GM23248 (cell line): ENCODE measurements around the gene CNGA1. TPM values are rescaled to one million over a fixed set of nuclear protein-coding genes. Genes with fewer than 3 reads are reported as not detected.

Experiments
- DNase-seq: peaks from one replicate; pipeline ENCODE4 v3.0.0-alpha.2; 2015
- H2AFZ ChIP-seq: fragments of 200-600 bp; sonication (generic); 2 replicates; pipeline ENCODE4 v1.6.1; 2016; ENCODE audit warnings: antibody characterized with exemption
- H3F3A ChIP-seq: fragments of 200-600 bp; sonication (generic); 2 replicates; pipeline ENCODE4 v1.6.1; 2016; ENCODE audit warnings: mild to moderate bottlenecking, antibody characterized with exemption, mixed run types; ENCODE audit not compliant: insufficient read depth
- H3K27ac ChIP-seq: fragments of 200-600 bp; sonication (generic); 2 replicates; pipeline ENCODE4 v1.5.1; 2016; ENCODE audit warnings: mild to moderate bottlenecking
- H3K27me3 ChIP-seq: fragments of 200-600 bp; sonication (generic); replicated peaks from 2 replicates; pipeline ENCODE4 v1.6.1; 2016; ENCODE audit warnings: mild to moderate bottlenecking; ENCODE audit not compliant: insufficient read depth
- H3K36me3 ChIP-seq: fragments of 200-600 bp; sonication (generic); 2 replicates; pipeline ENCODE4 v1.6.1; 2016; ENCODE audit warnings: low read depth, mild to moderate bottlenecking
- H3K4me1 ChIP-seq: fragments of 200-600 bp; sonication (generic); 2 replicates; pipeline ENCODE4 v1.6.1; 2016; ENCODE audit warnings: mild to moderate bottlenecking; ENCODE audit not compliant: insufficient read depth
- H3K4me2 ChIP-seq: fragments of 200-600 bp; sonication (generic); one replicate; pipeline ENCODE4 v1.6.1; 2016; ENCODE audit warnings: mild to moderate bottlenecking; ENCODE audit not compliant: unreplicated experiment
- H3K4me3 ChIP-seq: fragments of 200-600 bp; sonication (generic); 2 replicates; pipeline ENCODE4 v1.5.1; 2016; ENCODE audit warnings: mild to moderate bottlenecking
- H3K79me2 ChIP-seq: fragments of 200-600 bp; sonication (generic); 2 replicates; pipeline ENCODE4 v1.6.1; 2016; ENCODE audit warnings: mild to moderate bottlenecking; ENCODE audit not compliant: insufficient read depth
- H3K9ac ChIP-seq: fragments of 200-600 bp; sonication (generic); 2 replicates; pipeline ENCODE4 v1.6.1; 2016; ENCODE audit warnings: mild to moderate bottlenecking
- H3K9me2 ChIP-seq: fragments of 200-600 bp; sonication (generic); 2 replicates; pipeline ENCODE4 v1.6.1; 2016; ENCODE audit warnings: mixed run types, mild to moderate bottlenecking, moderate library complexity; ENCODE audit not compliant: insufficient read depth
- H3K9me3 ChIP-seq: fragments of 200-600 bp; sonication (generic); one replicate; pipeline ENCODE4 v1.6.1; 2017; ENCODE audit warnings: low read depth
- H4K20me1 ChIP-seq: fragments of 200-600 bp; sonication (generic); 2 replicates; pipeline ENCODE4 v1.6.0; 2016; ENCODE audit not compliant: insufficient read depth
- EZH2 ChIP-seq: fragments of 200-600 bp; sonication (generic); IDR thresholded peaks from 2 replicates; pipeline ENCODE4 v1.6.1; 2018; ENCODE audit warnings: antibody characterized with exemption, mild to moderate bottlenecking; ENCODE audit not compliant: insufficient read depth, poor library complexity, severe bottlenecking
- EZH2phosphoT487 ChIP-seq: fragments of 200-600 bp; sonication (generic); IDR thresholded peaks from 2 replicates; pipeline ENCODE4 v1.6.1; 2018; ENCODE audit warnings: antibody characterized with exemption, moderate library complexity, mild to moderate bottlenecking, low read depth; ENCODE audit not compliant: insufficient read depth
- WGBS, 2 experiments: methylation state at CpG; one replicate each; pipeline ENCODE4 v1.1.6; 2015 to 2017; ENCODE audit warnings: low lambda C conversion rate in 2 of 2, low coverage in 1 of 2; ENCODE audit errors: missing lambda C conversion rate in 2 of 2; 5-methylcytosine and 5-hydroxymethylcytosine counted together
- in situ Hi-C: fragments of 300-500 bp; cut with MboI; formaldehyde crosslinking; loops from 2 replicates; pipeline ENCODE4 v1.15.0; 2020
- polyA plus RNA-seq: library from polyadenylated mRNA; unstranded; fragments of >200 nt; fragmentation: Nextera tagmentation; extraction: Ambion mirVana; gene quantifications from 2 replicates; pipeline ENCODE4 v1.2.1, GENCODE V29; 2016
- total RNA-seq: library from RNA; depleted of rRNA; stranded (reverse); fragments of >200 nt; shearing (Covaris generic); gene quantifications from 2 replicates; pipeline ENCODE4 v1.2.3, GENCODE V29; 2014

The CNGA1 gene
- total and polyA plus RNA-seq, 2 experiments from 2014 or later: not detected

- H3K36me3 ChIP-seq: no peaks in the 10 kb centered on the region
- 0 out of 2 replicates have a peak, but pooled peaks cover 3% of the 10 kb centered on the region for H3K27me3 ChIP-seq
- H3K4me2 ChIP-seq: no peak overlapping the region
- in situ Hi-C loops: no loop called here
- no peaks in the 10 kb centered on the region for H3F3A ChIP-seq
- TF ChIP-seq EZH2phosphoT487 (no peak), EZH2 (no peak)
- no peak overlapping the region for H2AFZ ChIP-seq
- no peaks in the 10 kb centered on the region for H3K9me3 ChIP-seq
- no peak overlapping the region for H3K27ac ChIP-seq
- no peaks in the 10 kb centered on the region for H4K20me1 ChIP-seq
- DNase-seq: no peak
- no peak overlapping the region for H3K9ac ChIP-seq
- 65 to 69% methylated on average over 5 of the region's 5 CpGs for WGBS, 2 experiments
- no peak overlapping the region for H3K4me3 ChIP-seq
- H3K9me2 ChIP-seq: no peaks in the 10 kb centered on the region
- no peaks in the 10 kb centered on the region for H3K79me2 ChIP-seq
- H3K4me1 ChIP-seq: no peaks in the 10 kb centered on the region
Observed at GRCh38 chr4:47990145-47990544, 26.3 kb downstream of the CNGA1 start.

GRCh38 chr4:47974566-47974965 lies 41.9 kb downstream of the CNGA1 start:
- no peak overlapping the region for H3K4me2 ChIP-seq
- WGBS, 2 experiments: 10 to 12% methylated on average over 3 of the region's 3 CpGs
- H3K79me2 ChIP-seq: no peaks in the 10 kb centered on the region
- no peaks in the 10 kb centered on the region for H4K20me1 ChIP-seq
- H3K36me3 ChIP-seq: no peaks in the 10 kb centered on the region
- H3K9me3 ChIP-seq: no peaks in the 10 kb centered on the region
- no peak overlapping the region for H3K27ac ChIP-seq
- H3F3A ChIP-seq: no peaks in the 10 kb centered on the region
- no peak for DNase-seq
- no peaks in the 10 kb centered on the region for H3K9me2 ChIP-seq
- H3K9ac ChIP-seq: no peak overlapping the region
- in situ Hi-C loops: no loop called here
- no peaks in the 10 kb centered on the region for H3K27me3 ChIP-seq
- no peak for TF ChIP-seq EZH2
- no peak for TF ChIP-seq EZH2phosphoT487
- H3K4me1 ChIP-seq: no peaks in the 10 kb centered on the region
- no peak overlapping the region for H2AFZ ChIP-seq
- H3K4me3 ChIP-seq: no peak overlapping the region

GRCh38 chr4:47972721-47973120 lies 43.8 kb downstream of the CNGA1 start:
- DNase-seq: no peak
- Histone ChIP-seq H3K27ac (no peak overlapping the region), H3K9ac (no peak overlapping the region), H4K20me1 (no peaks in the 10 kb centered on the region), H3K9me3 (no peaks in the 10 kb centered on the region), H3K4me2 (no peak overlapping the region), H3K27me3 (no peaks in the 10 kb centered on the region), H3F3A (no peaks in the 10 kb centered on the region), H3K9me2 (no peaks in the 10 kb centered on the region), H2AFZ (no peak overlapping the region), H3K36me3 (no peaks in the 10 kb centered on the region), H3K79me2 (no peaks in the 10 kb centered on the region), H3K4me1 (no peaks in the 10 kb centered on the region), H3K4me3 (no peak overlapping the region)
- TF ChIP-seq EZH2 (no peak), EZH2phosphoT487 (no peak)
- in situ Hi-C loops: no loop called here
- WGBS, 2 experiments: 61 to 82% methylated on average over 1 of the region's 1 CpG

- no peak overlapping the region for H3K27ac ChIP-seq
- H3K27me3 ChIP-seq: no peaks in the 10 kb centered on the region
- H3F3A ChIP-seq: no peaks in the 10 kb centered on the region
- H2AFZ ChIP-seq: no peak overlapping the region
- H3K9me3 ChIP-seq: no peaks in the 10 kb centered on the region
- H4K20me1 ChIP-seq: no peaks in the 10 kb centered on the region
- H3K36me3 ChIP-seq: no peaks in the 10 kb centered on the region
- H3K4me2 ChIP-seq: no peak overlapping the region
- no peak overlapping the region for H3K4me3 ChIP-seq
- no peaks in the 10 kb centered on the region for H3K4me1 ChIP-seq
- DNase-seq: no peak
- WGBS, 2 experiments: 66 to 70% methylated on average over 1 of the region's 1 CpG
- H3K9ac ChIP-seq: no peak overlapping the region
- no peak for TF ChIP-seq EZH2phosphoT487
- no peak for TF ChIP-seq EZH2
- in situ Hi-C loops: no loop called here
- no peaks in the 10 kb centered on the region for H3K9me2 ChIP-seq
- no peaks in the 10 kb centered on the region for H3K79me2 ChIP-seq
Observed at GRCh38 chr4:47972181-47972580, 44.3 kb downstream of the CNGA1 start.

GRCh38 chr4:47968847-47969246 lies 47.6 kb downstream of the CNGA1 start:
- Histone ChIP-seq H3K9ac (no peak overlapping the region), H3K27me3 (no peaks in the 10 kb centered on the region), H4K20me1 (no peaks in the 10 kb centered on the region), H3K79me2 (no peaks in the 10 kb centered on the region), H3K27ac (no peak overlapping the region), H3K9me3 (no peaks in the 10 kb centered on the region), H3F3A (no peaks in the 10 kb centered on the region), H3K9me2 (no peaks in the 10 kb centered on the region), H2AFZ (no peak overlapping the region), H3K4me2 (no peak overlapping the region), H3K36me3 (no peaks in the 10 kb centered on the region), H3K4me1 (no peaks in the 10 kb centered on the region), H3K4me3 (no peak overlapping the region)
- no peak for TF ChIP-seq EZH2
- no peak for TF ChIP-seq EZH2phosphoT487
- in situ Hi-C loops: no loop called here
- DNase-seq: no peak
